GM18873 (cell line): ENCODE data around the gene RBM20.
"Not testable (repeated sequence)": the region's sequence is repeated elsewhere in the genome, so short reads cannot be mapped to it uniquely, and the experiment has no call there.

Experiments
- ATAC-seq: cut with Tn5 transposase; IDR thresholded peaks from one replicate; pipeline ENCODE4 v1.9.1; 2021; ENCODE audit warnings: mild to moderate bottlenecking, moderate library complexity, moderate number of reproducible peaks; ENCODE audit not compliant: unreplicated experiment, low FRiP score

Gene RBM20

GRCh38 chr10:110643653-110644597 is at the start of gene RBM20:
TSS of gene RBM20 (plus strand) at chr10:110644336. CDS start at chr10:110644455, 119 bp downstream.
- ATAC-seq, result no peak

GRCh38 chr10:110597476-110597875 is 46.7 kb upstream of the RBM20 start:
- no peak for ATAC-seq

GRCh38 chr10:110600487-110601101 is 43.5 kb upstream of the RBM20 start:
- ATAC-seq, result peak; percentile 47

GRCh38 chr10:110601581-110601980 is 42.6 kb upstream of the RBM20 start:
- no peak for ATAC-seq

- no peak for ATAC-seq
Measured at GRCh38 chr10:110608087-110608486, 36.0 kb upstream of the RBM20 start.

- no peak for ATAC-seq
Measured at GRCh38 chr10:110609605-110610004, 34.5 kb upstream of the RBM20 start.

- ATAC-seq, result no peak
Measured at GRCh38 chr10:110610308-110610774, 33.8 kb upstream of the RBM20 start.

GRCh38 chr10:110610781-110611180 is 33.4 kb upstream of the RBM20 start:
- ATAC-seq, result not testable (repeated sequence)

- no peak for ATAC-seq
Measured at GRCh38 chr10:110612087-110612486, 32.0 kb upstream of the RBM20 start.

- ATAC-seq, result no peak
Measured at GRCh38 chr10:110612629-110613028, 31.5 kb upstream of the RBM20 start.

GRCh38 chr10:110613341-110613995 is 30.7 kb upstream of the RBM20 start:
- ATAC-seq, result peak; percentile 21

- peak; percentile 65 for ATAC-seq
Measured at GRCh38 chr10:110613996-110614495, 30.1 kb upstream of the RBM20 start.

- no peak for ATAC-seq
Measured at GRCh38 chr10:110615057-110615747, 28.9 kb upstream of the RBM20 start.

- ATAC-seq, result no peak
Measured at GRCh38 chr10:110616493-110617033, 27.6 kb upstream of the RBM20 start.

GRCh38 chr10:110617425-110618229 is 26.5 kb upstream of the RBM20 start:
- no peak for ATAC-seq

GRCh38 chr10:110618230-110618610 is 25.9 kb upstream of the RBM20 start:
- ATAC-seq, result no peak

GRCh38 chr10:110619514-110620397 is 24.4 kb upstream of the RBM20 start:
- no peak for ATAC-seq

GRCh38 chr10:110620398-110620719 is 23.8 kb upstream of the RBM20 start:
- ATAC-seq, result no peak
